ENCODE results near the gene SND1.

DNA sequence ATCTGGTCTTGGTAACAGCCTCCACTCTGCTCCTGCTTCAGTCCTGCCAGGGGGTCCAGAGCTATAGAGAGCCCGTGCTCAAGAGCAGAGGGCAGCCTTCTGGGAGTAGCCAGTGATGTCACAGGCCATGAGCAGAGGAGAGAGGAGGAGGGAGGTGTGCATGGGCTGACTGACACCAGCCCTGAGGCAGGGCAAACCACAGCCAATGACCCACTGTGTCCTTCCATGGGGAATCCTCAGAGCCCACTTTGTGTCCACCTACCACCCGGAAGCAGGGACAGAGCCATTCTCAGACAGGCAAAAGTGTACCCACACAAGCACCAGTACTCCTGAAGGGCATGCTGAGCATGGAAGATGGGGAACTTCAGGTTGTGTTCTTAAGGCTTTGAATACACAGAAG lies 34.0 kb upstream of the SND1 start, which contains the start of gene PAX4:
- TF ChIP-seq REST (IDR thresholded peaks at IDR 0.05) (no peak), TAF1 (conservative IDR thresholded peaks at IDR 0.05) (no peak), MAX (IDR thresholded peaks at IDR 0.05) (no peak), CTCF (IDR thresholded peaks at IDR 0.05; ENCODE audit: low read depth, low read length, missing input control) (no peak), YY1 (IDR thresholded peaks at IDR 0.05) (no peak), JUND (IDR thresholded peaks at IDR 0.05) (no peak), FOXA1 (IDR thresholded peaks at IDR 0.05) (no peak), SP1 (IDR thresholded peaks at IDR 0.05) (no peak), RAD21 (IDR thresholded peaks at IDR 0.05) (no peak), GABPA (IDR thresholded peaks at IDR 0.05 in 1 of 2, conservative IDR thresholded peaks at IDR 0.05 in 1 of 2) (no peak), EGR1 (IDR thresholded peaks at IDR 0.05; ENCODE audit: low read depth in 2 of 2) (no peak), ZBTB33 (IDR thresholded peaks at IDR 0.05) (no peak)
- TF ChIP-seq, protein P1, sequence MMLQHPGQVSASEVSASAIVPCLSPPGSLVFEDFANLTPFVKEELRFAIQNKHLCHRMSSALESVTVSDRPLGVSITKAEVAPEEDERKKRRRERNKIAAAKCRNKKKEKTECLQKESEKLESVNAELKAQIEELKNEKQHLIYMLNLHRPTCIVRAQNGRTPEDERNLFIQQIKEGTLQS (IDR thresholded peaks at IDR 0.05) = no peak

All from liver (tissue), 3 donors.